Measurements from ENCODE around the gene RASD1.

RASD1 gene

GRCh38 chr17:17453088-17453487 lies 43.1 kb downstream of the RASD1 start:
- in situ Hi-C loops (cut with HindIII; ENCODE audit: low sequenced_read_pairs), result no loop called here

GRCh38 chr17:17448723-17449122 lies 47.5 kb downstream of the RASD1 start:
- in situ Hi-C loops (cut with HindIII; ENCODE audit: low sequenced_read_pairs), result no loop called here

DNA sequence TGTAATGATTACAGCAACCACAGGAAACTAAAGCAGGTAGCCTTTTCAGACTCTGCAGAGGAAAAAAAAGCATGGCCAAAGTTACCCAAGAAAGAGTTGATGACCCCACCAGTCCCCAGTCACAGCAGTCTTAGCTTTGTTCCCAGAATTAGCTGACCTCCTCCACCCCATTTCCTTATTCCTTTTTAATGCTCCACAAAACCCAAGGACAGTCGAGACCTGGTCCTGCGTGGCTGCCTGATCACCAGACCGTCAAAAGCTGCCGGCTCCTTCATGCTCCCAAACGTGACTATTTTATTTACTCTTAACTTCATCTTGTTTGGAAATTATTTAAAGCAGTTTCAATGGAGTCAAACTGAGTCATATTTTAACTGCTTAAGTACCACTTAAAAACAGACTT lies 48.1 kb downstream of the RASD1 start:
- in situ Hi-C loops (cut with HindIII; ENCODE audit: low sequenced_read_pairs), result no loop called here

DNA sequence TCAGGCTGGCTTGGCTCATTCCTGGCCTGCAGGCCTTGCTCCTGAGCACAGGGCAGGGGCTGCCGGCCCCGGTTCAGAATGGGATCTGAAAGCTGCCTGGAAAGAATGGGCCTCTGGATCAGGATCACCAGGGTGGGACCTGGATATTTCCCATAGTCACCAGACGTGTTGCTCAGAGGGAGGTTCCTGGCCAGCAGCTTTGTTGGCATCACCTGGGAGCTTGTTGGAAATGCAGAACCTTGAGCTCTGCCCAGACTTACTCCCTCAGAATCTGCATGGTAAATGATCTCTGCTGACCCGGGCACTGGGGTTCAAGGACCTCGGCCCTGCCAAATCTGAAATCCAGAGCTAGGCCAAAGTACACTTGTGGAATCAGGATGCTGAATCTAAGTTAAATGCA lies 48.9 kb downstream of the RASD1 start:
- in situ Hi-C loops (cut with HindIII; ENCODE audit: low sequenced_read_pairs), result no loop called here

DNA sequence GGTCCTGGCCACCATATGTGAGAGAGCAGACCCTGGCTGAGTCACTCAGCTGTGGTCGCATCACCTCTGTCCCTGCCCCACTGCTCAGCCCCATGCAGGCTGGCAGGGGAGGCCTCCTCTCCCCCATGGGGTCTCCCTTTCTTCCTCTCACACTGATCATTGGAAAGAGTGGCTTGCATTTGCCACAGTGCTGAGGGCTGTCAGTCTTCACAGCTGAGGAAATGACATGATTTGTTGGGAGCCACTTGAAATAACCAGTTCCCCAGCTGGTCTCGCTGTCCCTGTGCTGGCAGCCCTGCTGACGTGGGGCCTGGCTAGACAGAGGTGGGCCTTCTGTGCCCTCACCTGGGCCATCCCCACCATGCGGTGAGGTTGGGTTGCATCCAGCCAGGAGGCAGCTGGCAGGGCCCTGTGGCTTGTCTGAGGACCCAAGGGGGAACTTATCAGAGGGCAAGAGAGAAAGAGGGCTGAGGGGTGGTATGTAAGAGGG lies 49.5 kb downstream of the RASD1 start:
- in situ Hi-C loops (cut with HindIII; ENCODE audit: low sequenced_read_pairs), result no loop called here

DNA sequence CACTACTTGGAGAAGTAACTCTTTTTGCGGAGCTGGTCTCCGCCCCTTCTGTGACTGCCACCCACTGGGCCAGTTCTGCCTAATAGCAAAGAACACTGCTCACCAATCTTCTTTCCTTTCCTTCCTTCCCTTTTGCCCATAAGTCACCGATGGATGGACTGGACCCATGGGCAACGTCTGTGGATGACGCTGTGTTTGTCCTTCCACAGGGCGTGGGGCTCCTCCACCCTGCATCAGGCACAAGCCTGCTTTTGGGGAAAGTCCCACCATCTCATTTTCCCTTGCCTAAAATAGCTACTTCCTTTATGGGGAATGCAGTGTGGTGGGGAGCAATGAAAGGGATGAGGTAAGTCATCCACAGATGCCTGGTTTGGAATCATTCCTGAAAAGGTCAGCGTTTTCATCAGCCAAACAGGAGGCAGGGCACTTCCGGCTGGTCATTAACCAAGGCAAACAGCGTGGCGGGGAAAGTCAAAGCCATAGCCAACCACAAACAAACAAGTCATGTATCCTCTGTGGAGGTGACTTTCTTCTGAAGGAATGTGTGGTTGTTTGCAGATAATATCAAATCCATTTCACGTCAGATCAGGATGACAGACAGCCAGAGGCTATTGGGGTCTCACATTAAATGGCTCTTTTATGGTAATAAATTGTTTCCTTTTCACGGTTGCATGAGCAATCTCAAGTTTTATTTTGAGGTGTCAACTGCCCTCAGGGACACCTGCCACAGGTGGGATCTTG lies 50.1 kb downstream of the RASD1 start:
- in situ Hi-C loops (cut with HindIII; ENCODE audit: low sequenced_read_pairs), result no loop called here

- in situ Hi-C loops (cut with HindIII; ENCODE audit: low sequenced_read_pairs), result no loop called here
Measured at GRCh38 chr17:17445296-17445924, 50.8 kb downstream of the RASD1 start.
